IMR-90 (cell line): ENCODE data around the gene NTM.

Experiments
- CTCF ChIP-seq: conservative IDR thresholded peaks from 2 replicates; pipeline ENCODE4 v1.5.1; 2012; ENCODE audit warnings: mild to moderate bottlenecking, low read depth, low read length, improper control_type of control experiment
- POLR2A ChIP-seq: IDR thresholded peaks from 2 replicates; pipeline ENCODE4 v1.6.1; 2012; ENCODE audit warnings: mild to moderate bottlenecking, low read depth, low read length

DNA sequence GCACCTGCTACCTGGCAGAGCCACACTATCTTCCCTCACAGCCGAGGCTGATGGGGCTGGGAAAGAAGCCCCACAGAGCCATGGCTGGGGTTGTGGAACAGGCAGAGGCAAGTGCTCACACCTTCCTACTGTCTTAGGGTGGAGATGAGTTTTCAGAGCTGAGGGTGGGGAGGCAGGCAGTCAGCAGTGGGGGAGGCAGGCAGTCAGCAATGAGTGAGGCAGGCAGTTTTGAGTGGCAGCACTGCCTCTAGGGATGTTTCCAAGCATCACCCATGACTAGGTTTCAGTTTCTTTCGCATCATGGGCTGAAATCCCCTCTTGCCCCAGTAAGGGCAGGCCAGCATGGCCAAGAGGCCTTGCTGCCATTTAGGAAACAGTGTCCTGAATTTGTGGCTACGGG is 41.6 kb upstream of the NTM start:
- TF ChIP-seq POLR2A = no peak
- TF ChIP-seq CTCF = no peak
